ENCODE data around the gene RHOC.

GRCh38 chr1:112687361-112687760 lies 19.6 kb downstream of the RHOC start:
- TF ChIP-seq POLR2AphosphoS5 (IDR thresholded peaks at IDR 0.05; ENCODE audit: low read depth, low read length): no peak
- no peak for TF ChIP-seq CTCF (IDR thresholded peaks at IDR 0.05)
- no peak for TF ChIP-seq TCF7L2 (IDR thresholded peaks at IDR 0.05; ENCODE audit: low read depth, low read length)
- no peak for TF ChIP-seq REST (IDR thresholded peaks at IDR 0.05; ENCODE audit: insufficient read depth in 1 of 2, low read depth in 2 of 2, low read length in 1 of 2)
- no peak for TF ChIP-seq SIN3A (IDR thresholded peaks at IDR 0.05; ENCODE audit: borderline replicate concordance, insufficient read depth, low read depth, low read length)

Measured in Panc1 (cell line).